Endothelial cell of umbilical vein (primary cell): ENCODE results near the gene NFKB1. TPM values are rescaled to one million over a fixed set of nuclear protein-coding genes. Genes with fewer than 3 reads are reported as not detected.

ENCODE experiments used
- BruUV-seq: library from RNA; stranded (reverse); fragments of 400-500 nt; replicated peaks from 2 replicates; lab custom pipeline; 2021; lab: Mats Ljungman, UMichigan
- CTCF ChIA-PET: fragments of 300-600, 350-600 bp; sonication (Branson Sonifier 250); formaldehyde crosslinking; loops from one replicate; lab custom pipeline; 2021; ENCODE audit warnings: antibody characterized with exemption, inconsistent platforms; lab: Charles Lee
- POLR2A ChIA-PET: fragments of 300-600, 350-600 bp; sonication (Branson Sonifier 250); formaldehyde crosslinking; loops from one replicate; lab custom pipeline; 2021; ENCODE audit warnings: antibody characterized with exemption, inconsistent platforms; lab: Charles Lee
- DNase-seq: peaks from one replicate; pipeline ENCODE4 v3.0.0-alpha.2; 2011; ENCODE audit warnings: low read depth, low spot score
- FAIRE-seq: peaks from 2 replicates; lab custom pipeline; 2011; peaks lifted over from hg19 to GRCh38; lab: Jason Lieb, UNC
- H2AFZ ChIP-seq: 2 replicates; pipeline ENCODE4 v1.6.0; 2012; ENCODE audit warnings: low read depth, low read length, control low read depth, inconsistent platforms
- H3K27ac ChIP-seq: 2 replicates; pipeline ENCODE4 v1.5.1; 2011; ENCODE audit warnings: low read depth, mild to moderate bottlenecking, control low read depth, low read length, moderate library complexity; ENCODE audit not compliant: insufficient read depth
- H3K27me3 ChIP-seq, 2 experiments: 2 replicates each; pipeline versions ENCODE4 v1.6.0 to v1.6.1; 2011; ENCODE audit warnings: low read length in 2 of 2, mixed read lengths in 1 of 2; ENCODE audit not compliant: control insufficient read depth in 2 of 2, insufficient read depth in 2 of 2
- H3K36me3 ChIP-seq, 2 experiments: 2 replicates in 1 of 2; 3 replicates in 1 of 2; pipeline ENCODE4 v1.5.1; 2011; ENCODE audit warnings: low read length in 2 of 2, mild to moderate bottlenecking in 1 of 2, moderate library complexity in 1 of 2; ENCODE audit not compliant: control insufficient read depth in 2 of 2, insufficient read depth in 2 of 2; ENCODE audit errors: extremely low read depth in 1 of 2
- H3K4me1 ChIP-seq: 3 replicates; pipeline ENCODE4 v1.5.1; 2011; ENCODE audit warnings: mild to moderate bottlenecking, low read length; ENCODE audit not compliant: control insufficient read depth, insufficient read depth; ENCODE audit errors: extremely low read depth
- H3K4me2 ChIP-seq: 2 replicates; pipeline ENCODE4 v1.6.1; 2011; ENCODE audit warnings: low read length, control low read depth, mixed read lengths; ENCODE audit not compliant: insufficient read depth
- H3K4me3 ChIP-seq, 3 experiments: fragments of 200-600 bp in 1 of 3; sonication (generic), shearing (Covaris generic) in 1 of 3; replicated peaks in 1 of 3; 2 replicates each; pipeline ENCODE4 v1.5.1; 2011 to 2016; ENCODE audit warnings: control low read depth in 3 of 3, low read length in 3 of 3, mild to moderate bottlenecking in 2 of 3, inconsistent platforms in 1 of 3, low read depth in 1 of 3, moderate library complexity in 1 of 3; ENCODE audit not compliant: insufficient read depth in 1 of 3
- H3K79me2 ChIP-seq: 2 replicates; pipeline ENCODE4 v1.6.0; 2012; ENCODE audit warnings: low read length, inconsistent platforms; ENCODE audit not compliant: control insufficient read depth, insufficient read depth
- H3K9ac ChIP-seq: replicated peaks from 2 replicates; pipeline ENCODE3; 2011; ENCODE audit warnings: low read length, control low read depth; ENCODE audit not compliant: insufficient read depth; ENCODE audit errors: extremely low read depth
- H3K9me1 ChIP-seq: replicated peaks from 3 replicates; pipeline ENCODE4 v1.6.0; 2011; ENCODE audit warnings: mild to moderate bottlenecking, low read length; ENCODE audit not compliant: control insufficient read depth, insufficient read depth; ENCODE audit errors: extremely low read depth
- H3K9me3 ChIP-seq: replicated peaks from 2 replicates; pipeline ENCODE4 v1.5.1; 2012; ENCODE audit warnings: low read length, inconsistent platforms; ENCODE audit not compliant: control insufficient read depth, insufficient read depth
- H4K20me1 ChIP-seq: replicated peaks from 2 replicates; pipeline ENCODE3; 2011; ENCODE audit warnings: mild to moderate bottlenecking, low read length; ENCODE audit not compliant: control insufficient read depth, insufficient read depth; ENCODE audit errors: extremely low read depth
- CTCF ChIP-seq, 2 donors: IDR thresholded peaks; 1 replicate in 1 of 2; 2 replicates in 1 of 2; pipeline ENCODE4 v1.5.1; 2011; ENCODE audit warnings: low read length in 2 of 2, mild to moderate bottlenecking in 2 of 2, moderate library complexity in 2 of 2, control low read depth in 1 of 2, inconsistent platforms in 1 of 2, low read depth in 1 of 2; ENCODE audit not compliant: insufficient read depth in 1 of 2; ENCODE audit errors: extremely low read depth in 1 of 2
- EZH2 ChIP-seq: IDR thresholded peaks from 2 replicates; pipeline ENCODE4 v1.6.1; 2012; ENCODE audit warnings: borderline replicate concordance, low read depth, mild to moderate bottlenecking, moderate library complexity, low read length, inconsistent platforms; ENCODE audit not compliant: severe bottlenecking
- FOS ChIP-seq: IDR thresholded peaks from 2 replicates; pipeline ENCODE4 v1.6.1; 2011; ENCODE audit warnings: mild to moderate bottlenecking, low read length, moderate library complexity, borderline replicate concordance; ENCODE audit not compliant: insufficient read depth
- GATA2 ChIP-seq: IDR thresholded peaks from 2 replicates; pipeline ENCODE4 v1.7.0; 2011; ENCODE audit warnings: low read depth, mild to moderate bottlenecking, moderate library complexity, mixed read lengths, low read length; ENCODE audit not compliant: insufficient read length, insufficient read depth
- JUN ChIP-seq: IDR thresholded peaks from 2 replicates; pipeline ENCODE4 v1.6.1; 2011; ENCODE audit warnings: borderline replicate concordance, low read depth; ENCODE audit not compliant: insufficient read length, insufficient read depth
- MAX ChIP-seq: IDR thresholded peaks from 2 replicates; pipeline ENCODE4 v1.6.1; 2011; ENCODE audit not compliant: insufficient read depth, insufficient read length
- MYC ChIP-seq: IDR thresholded peaks from one replicate; pipeline ENCODE4 v1.6.1; 2011; ENCODE audit warnings: mild to moderate bottlenecking, low read depth, low read length
- POLR2A ChIP-seq: IDR thresholded peaks from 2 replicates; pipeline ENCODE4 v1.6.1; 2012; ENCODE audit warnings: low read depth, mild to moderate bottlenecking, control low read depth, low read length
- POLR2AphosphoS5 ChIP-seq: IDR thresholded peaks from 2 replicates; pipeline ENCODE4 v1.6.1; 2012; ENCODE audit warnings: low read depth, mild to moderate bottlenecking, control low read depth, low read length, moderate library complexity; ENCODE audit not compliant: insufficient read depth
- dilution Hi-C: fragments of 300-500 bp; cut with MboI; formaldehyde crosslinking; loops from one replicate; pipeline ENCODE4 v1.15.0; 2019; ENCODE audit warnings: low sequenced_read_pairs; ENCODE audit not compliant: extremely low pct_ligation_motif_present
- intact Hi-C: fragments of 100-400 bp; cut with micrococcal nuclease; formaldehyde crosslinking; loops from one replicate; pipeline ENCODE4 v1.10.0; 2022
- polyA plus RNA-seq, 4 experiments: library from polyadenylated mRNA; depleted of rRNA in 3 of 4; stranded (reverse) in 3 of 4; unstranded in 1 of 4; fragments of >200 nt; gene quantifications; 2 replicates each; pipeline versions ENCODE4 v1.2.1 to v1.2.3, GENCODE V29; 2011 to 2012; ENCODE audit warnings: missing spikeins in 1 of 4
- total RNA-seq: library from RNA; stranded (reverse); gene quantifications from 2 replicates; pipeline ENCODE4 v1.2.3, GENCODE V29; 2021

NFKB1 gene
- total and polyA plus RNA-seq, 2 donors (not counting 3 experiments of a cell fraction or from before 2014, with no cell fraction given), result 21.3 to 41.4 TPM

- FAIRE-seq (no peak), DNase-seq (no peak)
- Histone ChIP-seq H4K20me1 (no peaks in the 10 kb centered on the region), H3K36me3 (peaks cover 16 to 30% of the 10 kb centered on the region in 2 experiments), H2AFZ (no peak overlapping the region), H3K4me2 (no peak overlapping the region), H3K79me2 (no peaks in the 10 kb centered on the region), H3K4me3 (no peak overlapping the region), H3K27ac (no peak overlapping the region), H3K9ac (no peak overlapping the region), H3K9me3 (no peaks in the 10 kb centered on the region), H3K9me1 (no peaks in the 10 kb centered on the region), H3K27me3 (no peaks in the 10 kb centered on the region), H3K4me1 (no peaks in the 10 kb centered on the region)
- dilution Hi-C loops, result no loop called here
- BruUV-seq, result no TSS peak
- CTCF ChIA-PET, result interaction anchor here (1.5 kb wide), 1 partner anchor 152 kb away, joined by 4 read pairs; no protein-coding TSS in a partner anchor
- POLR2A ChIA-PET, result no interaction called here
- intact Hi-C loops, result no loop called here
- TF ChIP-seq JUN (no peak), MYC (no peak), CTCF (IDR thresholded peaks at IDR 0.05; ENCODE audit: extremely low read depth in 1 of 2, insufficient read depth in 1 of 2, low read depth in 1 of 2, low read length in 2 of 2) (no peak), POLR2AphosphoS5 (no peak), EZH2 (no peak), MAX (no peak), GATA2 (no peak), POLR2A (no peak), FOS (no peak)
These were observed 99.5 kb downstream of the NFKB1 start for GRCh38 chr4:102600689-102601088.
